H9 (cell line): ENCODE measurements around the gene FAM114A1. TPM values are rescaled to one million over a fixed set of nuclear protein-coding genes. Genes with fewer than 3 reads are reported as not detected.

ENCODE experiments used
- DNase-seq: peaks from one replicate; pipeline ENCODE4 v3.0.0-alpha.2; 2017
- H2AFZ ChIP-seq: one replicate; pipeline ENCODE4 v1.6.1; 2013; ENCODE audit warnings: mild to moderate bottlenecking, low read length, control low read depth, moderate library complexity
- H2AK5ac ChIP-seq: 2 replicates; pipeline ENCODE4 v1.6.1; 2013; ENCODE audit warnings: low read length, control low read depth, mixed read lengths; ENCODE audit not compliant: insufficient read length
- H2BK120ac ChIP-seq: one replicate; pipeline ENCODE4 v1.6.1; 2013; ENCODE audit warnings: low read depth, mild to moderate bottlenecking, low read length, control low read depth, inconsistent platforms; ENCODE audit not compliant: poor library complexity, severe bottlenecking
- H2BK12ac ChIP-seq: 2 replicates; pipeline ENCODE4 v1.6.1; 2013; ENCODE audit warnings: low read length, control low read depth, mixed read lengths, low read depth; ENCODE audit not compliant: insufficient read length
- H2BK15ac ChIP-seq: 2 replicates; pipeline ENCODE4 v1.6.1; 2013; ENCODE audit warnings: low read depth, low read length, control low read depth
- H2BK20ac ChIP-seq: one replicate; pipeline ENCODE4 v1.6.1; 2013; ENCODE audit warnings: low read depth, mild to moderate bottlenecking, low read length, control low read depth, inconsistent platforms; ENCODE audit not compliant: poor library complexity, severe bottlenecking
- H2BK5ac ChIP-seq: 2 replicates; pipeline ENCODE4 v1.6.1; 2013; ENCODE audit warnings: low read length, control low read depth, mixed read lengths; ENCODE audit not compliant: insufficient read length
- H3K14ac ChIP-seq: 2 replicates; pipeline ENCODE4 v1.6.1; 2013; ENCODE audit warnings: low read length, control low read depth; ENCODE audit not compliant: insufficient read depth
- H3K18ac ChIP-seq: 2 replicates; pipeline ENCODE4 v1.6.1; 2013; ENCODE audit warnings: low read depth, mild to moderate bottlenecking, mixed read lengths, low read length, control low read depth; ENCODE audit not compliant: insufficient read length
- H3K23ac ChIP-seq: 2 replicates; pipeline ENCODE4 v1.6.1; 2013; ENCODE audit warnings: low read length, control low read depth, mixed read lengths, low read depth; ENCODE audit not compliant: insufficient read length
- H3K23me2 ChIP-seq: 2 replicates; pipeline ENCODE4 v1.6.1; 2013; ENCODE audit warnings: low read depth, mild to moderate bottlenecking, mixed read lengths, low read length, control low read depth; ENCODE audit not compliant: insufficient read length, poor library complexity, severe bottlenecking
- H3K27ac ChIP-seq: 2 replicates; pipeline ENCODE4 v1.5.1; 2013; ENCODE audit warnings: low read length, control low read depth, mixed read lengths, low read depth; ENCODE audit not compliant: insufficient read length
- H3K27me3 ChIP-seq: 2 replicates; pipeline ENCODE4 v1.6.1; 2013; ENCODE audit warnings: low read length, control low read depth, inconsistent platforms; ENCODE audit not compliant: insufficient read depth
- H3K4ac ChIP-seq: 2 replicates; pipeline ENCODE4 v1.6.1; 2013; ENCODE audit warnings: low read depth, mild to moderate bottlenecking, control low read depth, inconsistent platforms, low read length, moderate library complexity
- H3K4me1 ChIP-seq: 2 replicates; pipeline ENCODE4 v1.6.1; 2013; ENCODE audit warnings: low read length, control low read depth, inconsistent platforms; ENCODE audit not compliant: insufficient read depth
- H3K4me2 ChIP-seq: 2 replicates; pipeline ENCODE4 v1.6.1; 2013; ENCODE audit warnings: low read length, control low read depth, mixed read lengths; ENCODE audit not compliant: insufficient read length, insufficient read depth
- H3K56ac ChIP-seq: 2 replicates; pipeline ENCODE4 v1.6.1; 2013; ENCODE audit warnings: low read depth, mild to moderate bottlenecking, mixed read lengths, low read length, control low read depth; ENCODE audit not compliant: insufficient read length
- H3K79me1 ChIP-seq: 2 replicates; pipeline ENCODE4 v1.6.1; 2013; ENCODE audit warnings: low read depth, mild to moderate bottlenecking, moderate library complexity, low read length, control low read depth, inconsistent platforms; ENCODE audit not compliant: insufficient read depth, poor library complexity, severe bottlenecking
- H3K79me2 ChIP-seq: 2 replicates; pipeline ENCODE4 v1.6.1; 2013; ENCODE audit warnings: low read length, control low read depth, inconsistent platforms; ENCODE audit not compliant: insufficient read depth
- H3K9ac ChIP-seq: 2 replicates; pipeline ENCODE4 v1.6.1; 2013; ENCODE audit warnings: low read length, control low read depth, mixed read lengths; ENCODE audit not compliant: insufficient read length; ENCODE audit errors: extremely low read depth
- H3K9me3 ChIP-seq: one replicate; pipeline ENCODE4 v1.6.1; 2013; ENCODE audit warnings: low read depth, low read length, inconsistent platforms; ENCODE audit not compliant: control insufficient read depth
- H3T11ph ChIP-seq: one replicate; pipeline ENCODE4 v1.6.1; 2013; ENCODE audit warnings: mild to moderate bottlenecking, low read length, control low read depth, inconsistent platforms
- H4K20me1 ChIP-seq: one replicate; pipeline ENCODE4 v1.6.1; 2013; ENCODE audit not compliant: control insufficient read depth, insufficient read length, insufficient read depth
- H4K5ac ChIP-seq: 2 replicates; pipeline ENCODE4 v1.6.1; 2013; ENCODE audit warnings: low read depth, mild to moderate bottlenecking, mixed read lengths, low read length, control low read depth; ENCODE audit not compliant: insufficient read length
- H4K8ac ChIP-seq: replicated peaks from 2 replicates; pipeline ENCODE4 v1.6.1; 2013; ENCODE audit warnings: low read length, control low read depth, mixed read lengths, low read depth; ENCODE audit not compliant: insufficient read length
- H4K91ac ChIP-seq: 2 replicates; pipeline ENCODE4 v1.6.1; 2013; ENCODE audit warnings: low read depth, mild to moderate bottlenecking, moderate library complexity, mixed read lengths, low read length, control low read depth; ENCODE audit not compliant: insufficient read length
- H3K27ac Mint-ChIP-seq, 3 experiments: 2 replicates in 2 of 3; 3 replicates in 1 of 3; pipeline ENCODE4 v1.8.0; 2020 to 2021; ENCODE audit warnings: mixed read lengths in 3 of 3, mild to moderate bottlenecking in 1 of 3, moderate library complexity in 1 of 3
- H3K27me3 Mint-ChIP-seq: 2 replicates; pipeline ENCODE4 v1.8.0; 2021; ENCODE audit warnings: low read depth, mild to moderate bottlenecking, moderate library complexity, mixed read lengths
- H3K36me3 Mint-ChIP-seq, 3 experiments: 2 replicates in 2 of 3; 3 replicates in 1 of 3; pipeline ENCODE4 v1.8.0; 2020 to 2021; ENCODE audit warnings: low read depth in 3 of 3, mixed read lengths in 3 of 3; ENCODE audit not compliant: insufficient read depth in 1 of 3
- H3K4me1 Mint-ChIP-seq, 2 experiments: 2 replicates each; pipeline ENCODE4 v1.8.0; 2020; ENCODE audit warnings: mixed read lengths in 2 of 2
- H3K4me3 Mint-ChIP-seq, 2 experiments: 2 replicates in 1 of 2; 3 replicates in 1 of 2; pipeline ENCODE4 v1.8.0; 2020 to 2021; ENCODE audit warnings: mild to moderate bottlenecking in 2 of 2, mixed read lengths in 2 of 2, moderate library complexity in 1 of 2
- H3K9me3 Mint-ChIP-seq, 2 experiments: 2 replicates in 1 of 2; 3 replicates in 1 of 2; pipeline ENCODE4 v1.8.0; 2020; ENCODE audit warnings: mild to moderate bottlenecking in 2 of 2, mixed read lengths in 2 of 2, moderate library complexity in 1 of 2
- CTCF ChIP-seq: fragments of 200-600 bp; sonication (generic); conservative IDR thresholded peaks from 3 replicates; pipeline ENCODE4 v1.8.0; 2021; ENCODE audit warnings: antibody characterized with exemption, mild to moderate bottlenecking
- whole genome bisulfite sequencing: extraction: QIAGEN DNeasy Blood & Tissue Kit; methylation state at CpG from one replicate; pipeline ENCODE4 v1.1.7; 2013; ENCODE audit warnings: missing lambda C conversion rate, low lambda C conversion rate, mixed read lengths; ENCODE audit not compliant: insufficient read length; ENCODE audit errors: extremely low coverage; 5-methylcytosine and 5-hydroxymethylcytosine counted together
- total RNA-seq: library from RNA; stranded (reverse); gene quantifications from 2 replicates; pipeline ENCODE4 v1.2.1, GENCODE V29; 2021

Gene FAM114A1
- total RNA-seq, 1 experiment from 2014 or later, result 9.9 TPM

GRCh38 chr4:38976308-38976707, 108.7 kb downstream of the FAM114A1 start:
- no peaks in the 10 kb centered on the region for H3K4me1 ChIP-seq
- no peak overlapping the region for H2AFZ ChIP-seq
- no peaks in the 10 kb centered on the region for H3K9me3 Mint-ChIP-seq
- no peak overlapping the region for H3K27ac Mint-ChIP-seq
- no peak overlapping the region for H3T11ph ChIP-seq
- no peaks in the 10 kb centered on the region for H3K9me3 ChIP-seq
- no peaks in the 10 kb centered on the region for H3K79me2 ChIP-seq
- H3K4me3 Mint-ChIP-seq, result no peak overlapping the region
- WGBS, result no CpG with 5 or more reads among the region's 7 CpGs
- no peak for TF ChIP-seq CTCF
- H3K56ac ChIP-seq, result no peak overlapping the region
- no peak overlapping the region for H2AK5ac ChIP-seq
- H2BK20ac ChIP-seq, result no peak overlapping the region
- no peaks in the 10 kb centered on the region; the same call in none of the 2 replicates for H3K27me3 Mint-ChIP-seq
- no peak overlapping the region for H2BK5ac ChIP-seq
- H3K27ac ChIP-seq, result no peak overlapping the region
- H3K23ac ChIP-seq, result no peak overlapping the region
- H4K91ac ChIP-seq, result no peak overlapping the region
- no peak overlapping the region for H3K4ac ChIP-seq
- H3K4me1 Mint-ChIP-seq, result no peaks in the 10 kb centered on the region
- H2BK12ac ChIP-seq, result no peak overlapping the region
- no peaks in the 10 kb centered on the region for H3K79me1 ChIP-seq
- H2BK15ac ChIP-seq, result no peak overlapping the region
- no peak overlapping the region for H3K14ac ChIP-seq
- DNase-seq, result no peak
- H4K20me1 ChIP-seq, result no peaks in the 10 kb centered on the region
- H2BK120ac ChIP-seq, result no peak overlapping the region
- H4K8ac ChIP-seq, result no peak overlapping the region
- no peaks in the 10 kb centered on the region for H3K27me3 ChIP-seq
- H3K18ac ChIP-seq, result no peak overlapping the region
- no peak overlapping the region for H4K5ac ChIP-seq
- no peak overlapping the region for H3K9ac ChIP-seq
- no peaks in the 10 kb centered on the region for H3K23me2 ChIP-seq
- H3K4me2 ChIP-seq, result no peak overlapping the region
- no peaks in the 10 kb centered on the region for H3K36me3 Mint-ChIP-seq
